Stimulated activated naive B cell treated with anti-CD40 and anti-IgM and Interleukin-4, amounts not matched to agents 10 μg/mL and 1 μg/mL and 100 μg/mL, for 72 hours (primary cell): ENCODE data around the gene PEX11G.
A peak's percentile ranks its signal among the peaks of the same experiment; 100 is the strongest.
"Not testable (repeated sequence)": the region's sequence is repeated elsewhere in the genome, so short reads cannot be mapped to it uniquely, and the experiment has no call there.

Source experiments
- ATAC-seq, 2 donors: fragments of 150-1000 bp; cut with Tn5 transposase; replicated peaks; 2 replicates each; pipeline ENCODE4 v1.10.0; 2021; ENCODE audit warnings: moderate library complexity in 1 of 2
- DNase-seq: peaks from one replicate; pipeline ENCODE4 v3.0.0; 2021
- H3K27ac Mint-ChIP-seq: one replicate; pipeline ENCODE4 v1.8.0; 2022; ENCODE audit warnings: mild to moderate bottlenecking, mixed read lengths
- H3K27me3 Mint-ChIP-seq, 2 donors: one replicate each; pipeline ENCODE4 v1.8.0; 2022; ENCODE audit warnings: mixed read lengths in 2 of 2
- H3K36me3 Mint-ChIP-seq, 2 donors: one replicate each; pipeline ENCODE4 v1.8.0; 2022; ENCODE audit warnings: mixed read lengths in 2 of 2, mild to moderate bottlenecking in 1 of 2
- H3K4me1 Mint-ChIP-seq, 2 donors: one replicate each; pipeline ENCODE4 v1.8.0; 2022; ENCODE audit warnings: mixed read lengths in 2 of 2, mild to moderate bottlenecking in 1 of 2
- H3K4me3 Mint-ChIP-seq, 2 donors: one replicate each; pipeline ENCODE4 v1.8.0; 2022; ENCODE audit warnings: mild to moderate bottlenecking in 2 of 2, mixed read lengths in 2 of 2, moderate library complexity in 1 of 2
- H3K9me3 Mint-ChIP-seq, 2 donors: one replicate each; pipeline ENCODE4 v1.8.0; 2022; ENCODE audit warnings: mixed read lengths in 2 of 2, mild to moderate bottlenecking in 1 of 2

PEX11G gene

DNA sequence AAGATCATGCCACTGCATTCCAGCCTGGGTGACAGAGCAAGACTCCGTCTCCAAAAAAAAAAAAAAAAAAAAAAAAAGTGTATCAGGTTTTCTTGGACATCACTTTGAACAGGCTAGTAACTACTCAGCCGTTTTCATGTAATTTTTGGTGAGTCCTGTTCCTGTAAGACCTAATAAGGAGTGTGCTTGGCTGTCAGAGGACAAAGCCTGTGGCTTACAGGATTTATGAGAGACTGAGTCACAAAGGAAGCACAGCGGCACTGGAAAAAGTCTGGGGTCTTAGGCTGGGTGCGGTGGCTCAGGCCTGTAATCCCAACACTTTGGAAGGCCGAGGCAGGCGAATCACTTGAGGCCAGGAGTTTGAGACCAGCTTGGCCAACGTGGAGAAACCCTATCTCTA, 55.4 kb downstream of the PEX11G start:
- DNase-seq, H3K36me3 Mint-ChIP-seq: not testable (repeated sequence)
- peaks cover 5 to 18% of the 10 kb centered on the region in 2 donors for H3K4me1 Mint-ChIP-seq

DNA sequence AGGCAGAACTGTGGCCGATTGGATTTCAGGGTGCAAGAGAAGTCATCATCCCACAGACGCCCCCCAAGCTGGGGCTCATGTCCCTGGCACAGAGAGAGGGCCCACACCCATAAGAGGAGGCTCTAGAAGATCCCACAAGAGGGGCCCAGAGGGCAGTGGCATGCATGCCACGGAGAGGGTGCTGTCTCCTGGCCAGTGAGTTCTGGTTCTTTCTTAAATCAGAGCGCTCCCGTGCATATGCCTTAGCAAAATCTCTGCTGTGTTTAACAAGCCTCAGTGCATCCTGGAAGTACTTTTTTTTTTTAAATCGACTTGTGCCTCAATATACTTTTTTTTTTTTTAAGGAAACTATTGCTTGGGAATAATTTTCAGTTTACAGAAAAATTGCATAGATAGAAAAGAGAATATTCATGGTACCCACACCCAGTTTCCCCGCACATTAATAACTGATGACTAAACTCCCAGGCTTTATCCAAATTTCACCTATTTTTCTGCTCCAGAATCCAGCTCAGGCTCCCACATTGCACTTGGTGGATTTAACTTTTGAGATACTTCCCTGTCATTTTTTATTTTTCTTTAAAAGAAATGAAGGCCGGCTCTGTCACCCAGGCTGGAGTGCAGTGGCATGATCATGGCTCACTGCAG, 59.1 kb downstream of the PEX11G start:
- Mint-ChIP-seq H3K27ac (no peak overlapping the region), H3K4me1 (peaks cover 3 to 22% of the 10 kb centered on the region in 2 donors), H3K27me3 (no peaks in the 10 kb centered on the region), H3K4me3 (no peak overlapping the region), H3K36me3 (peaks cover 4 to 8% of the 10 kb centered on the region in 2 donors), H3K9me3 (no peaks in the 10 kb centered on the region)
- no peak for DNase-seq
- ATAC-seq = no peak

More for the DNA sequence above, 55.4 kb downstream of the PEX11G start:
- not testable (repeated sequence) for H3K4me3 Mint-ChIP-seq, H3K27me3 Mint-ChIP-seq, H3K9me3 Mint-ChIP-seq, ATAC-seq, H3K27ac Mint-ChIP-seq

DNA sequence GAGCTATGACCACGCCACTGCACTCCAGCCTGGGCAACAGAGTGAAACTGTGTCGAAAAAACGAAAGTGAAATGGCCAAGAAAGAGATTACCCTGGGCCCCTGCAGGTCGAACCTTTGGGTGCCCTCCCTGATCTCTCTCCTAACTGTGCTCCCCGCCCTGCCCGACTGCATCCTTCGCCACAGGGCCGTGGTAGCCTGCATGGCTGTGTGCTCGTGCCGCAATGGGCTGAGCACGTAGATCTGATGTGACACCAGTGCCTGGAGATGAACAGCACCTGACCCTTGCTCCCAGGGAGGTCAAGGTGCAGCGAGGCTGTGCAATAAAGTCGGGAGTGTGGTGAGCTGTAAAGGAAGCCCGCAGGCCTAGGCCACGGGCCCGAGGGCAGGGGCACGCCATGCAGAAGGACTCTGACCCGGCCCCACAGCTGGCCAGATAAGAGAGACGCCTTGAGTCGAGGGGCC, 60.2 kb downstream of the PEX11G start:
- H3K27ac Mint-ChIP-seq = peak overlapping the region; percentile 65
- DNase-seq = no peak
- H3K4me3 Mint-ChIP-seq = no peak overlapping the region
- no peaks in the 10 kb centered on the region for H3K9me3 Mint-ChIP-seq
- H3K4me1 Mint-ChIP-seq = peaks cover 3 to 22% of the 10 kb centered on the region in 2 donors
- ATAC-seq = no peak
- no peaks in the 10 kb centered on the region for H3K27me3 Mint-ChIP-seq
- H3K36me3 Mint-ChIP-seq = peaks cover 0 to 9% of the 10 kb centered on the region in 2 donors

DNA sequence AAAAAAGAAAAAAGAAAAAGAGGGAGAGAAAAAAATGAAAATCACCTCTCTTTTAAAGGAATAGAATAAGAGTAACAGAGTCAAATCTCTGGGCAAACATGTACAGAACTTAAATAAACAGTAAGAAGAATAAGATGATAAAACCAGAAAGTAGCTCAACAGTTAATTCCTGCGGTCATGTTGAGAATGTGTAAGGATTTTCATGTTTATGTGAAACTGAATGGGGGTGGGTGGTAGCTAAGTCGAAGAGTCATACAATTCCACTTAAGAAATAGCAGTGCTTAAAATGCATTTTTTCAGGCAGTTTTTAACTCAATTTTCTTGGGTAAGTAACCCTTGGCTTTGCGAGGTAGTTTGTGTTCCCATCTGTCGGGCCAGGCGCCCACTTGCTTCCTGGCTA, 60.9 kb downstream of the PEX11G start:
- H3K4me3 Mint-ChIP-seq = no peak overlapping the region
- peaks cover 0 to 12% of the 10 kb centered on the region in 2 donors for H3K36me3 Mint-ChIP-seq
- H3K4me1 Mint-ChIP-seq = peaks cover 3 to 22% of the 10 kb centered on the region in 2 donors
- peak overlapping the region; percentile 65 for H3K27ac Mint-ChIP-seq
- DNase-seq (no peak), ATAC-seq (no peak)
- no peaks in the 10 kb centered on the region for H3K9me3 Mint-ChIP-seq
- no peaks in the 10 kb centered on the region for H3K27me3 Mint-ChIP-seq

DNA sequence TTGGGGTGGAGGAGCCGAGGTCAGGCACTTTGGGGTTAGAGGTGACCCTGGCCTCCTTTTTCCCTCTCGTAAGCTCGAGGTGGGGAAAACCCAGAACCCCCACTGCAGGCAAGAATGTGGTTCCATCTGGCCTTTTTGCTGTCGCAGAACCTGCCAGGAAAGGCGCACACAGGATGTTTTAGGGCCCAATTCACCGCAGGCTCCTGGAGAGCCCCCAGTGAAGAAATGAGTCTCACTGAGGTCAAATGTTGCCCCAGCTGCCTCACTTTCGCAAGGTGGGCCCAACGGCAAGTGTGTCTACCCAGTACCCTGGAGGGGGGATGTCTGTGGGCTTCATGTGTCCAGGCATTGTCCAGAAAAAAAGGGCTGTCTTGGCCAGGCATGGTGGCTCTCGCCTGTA, 61.8 kb downstream of the PEX11G start:
- Mint-ChIP-seq H3K36me3 (peaks cover 7 to 17% of the 10 kb centered on the region in 2 donors), H3K27me3 (no peaks in the 10 kb centered on the region), H3K27ac (peak overlapping the region; percentile 87), H3K4me3 (no peak overlapping the region), H3K9me3 (no peaks in the 10 kb centered on the region), H3K4me1 (peaks cover 5 to 22% of the 10 kb centered on the region in 2 donors)
- DNase-seq (no peak), ATAC-seq (peak in 1 of 2 donors; percentile 33)
